HG02973 (cell line): ENCODE measurements around the gene ALOX5AP.
A peak's percentile ranks its signal among the peaks of the same experiment; 100 is the strongest.

ENCODE experiments used
- ATAC-seq: cut with Tn5 transposase; IDR thresholded peaks from one replicate; pipeline ENCODE4 v1.9.1; 2021; ENCODE audit warnings: moderate library complexity; ENCODE audit not compliant: unreplicated experiment

The ALOX5AP gene

DNA sequence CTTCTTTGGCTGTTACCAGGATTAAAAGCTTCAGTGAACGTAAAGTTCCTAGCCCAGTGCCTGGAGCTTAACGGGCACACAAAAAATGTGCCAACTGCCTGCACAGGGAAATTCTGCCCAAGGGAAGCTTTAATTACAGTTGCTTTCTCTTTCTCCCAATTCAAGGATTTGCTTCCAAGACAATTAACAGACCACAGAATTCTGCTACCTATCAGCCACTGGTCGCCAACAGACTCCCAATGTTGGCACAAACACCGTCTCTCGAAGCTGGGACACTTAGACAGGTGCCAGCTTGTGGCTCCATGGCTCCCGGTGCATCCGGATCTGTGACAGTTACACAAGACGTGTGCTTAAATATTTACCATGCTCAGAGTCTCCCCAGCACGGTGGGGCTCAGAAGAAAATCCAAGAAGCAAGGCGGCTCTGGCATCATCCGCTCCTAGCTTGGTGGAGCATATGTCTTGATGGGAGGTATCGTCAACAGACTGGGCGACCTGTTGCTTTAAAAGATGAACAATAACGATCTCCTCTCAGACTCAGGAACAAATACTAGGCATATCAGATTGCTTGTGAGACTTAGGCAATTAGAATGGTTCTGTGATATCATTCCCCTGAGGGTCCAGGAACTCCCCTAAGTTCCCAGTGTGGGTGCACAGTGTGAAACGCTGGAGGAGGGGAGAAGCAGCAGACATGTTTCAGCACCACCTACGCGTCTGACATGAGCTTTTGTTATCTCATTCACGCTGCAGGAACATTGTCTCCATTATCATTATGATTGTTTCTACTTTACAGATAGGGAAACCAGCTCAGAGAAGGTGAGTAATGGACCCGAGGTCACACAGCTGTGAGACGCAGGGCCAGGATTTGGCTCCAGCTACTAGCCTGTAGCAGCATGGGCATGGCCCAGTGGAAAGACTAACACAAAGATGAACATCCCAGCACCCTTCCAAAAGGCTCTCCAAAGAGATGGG lies 61.6 kb downstream of the ALOX5AP start:
- no peak for ATAC-seq

DNA sequence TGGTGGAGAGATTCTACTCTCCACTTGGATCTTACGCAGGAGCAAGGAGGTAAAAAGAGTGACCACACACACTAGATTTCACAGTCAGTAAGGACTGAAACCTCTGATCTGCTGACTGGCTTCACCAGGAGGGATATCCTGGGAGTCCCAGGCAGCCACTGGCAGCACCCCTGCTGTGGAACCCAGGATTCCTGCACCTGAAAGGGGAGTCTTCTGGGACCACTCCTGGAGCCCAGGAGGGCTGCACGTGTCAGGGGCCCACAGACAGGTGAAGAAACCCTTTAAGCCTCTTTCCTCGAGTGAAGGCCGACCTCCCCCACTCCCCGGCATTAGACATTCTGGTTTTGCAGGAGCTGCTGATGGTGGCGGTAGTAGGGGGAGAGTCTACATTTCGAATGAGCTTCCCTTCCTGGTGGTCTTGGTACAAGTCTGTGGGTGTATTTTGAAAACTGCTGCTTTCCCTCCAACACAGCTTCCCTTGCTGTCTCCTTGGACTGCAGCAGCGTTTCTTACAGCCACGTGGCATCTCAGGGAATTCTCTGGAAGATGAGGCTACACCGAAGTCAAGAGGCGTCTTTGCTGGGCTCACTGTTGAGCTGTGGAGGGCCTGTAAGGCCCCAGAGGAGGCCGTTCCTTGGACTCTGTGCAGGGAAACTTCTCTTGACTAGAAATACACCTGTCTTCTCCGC lies 62.6 kb downstream of the ALOX5AP start:
- no peak for ATAC-seq

DNA sequence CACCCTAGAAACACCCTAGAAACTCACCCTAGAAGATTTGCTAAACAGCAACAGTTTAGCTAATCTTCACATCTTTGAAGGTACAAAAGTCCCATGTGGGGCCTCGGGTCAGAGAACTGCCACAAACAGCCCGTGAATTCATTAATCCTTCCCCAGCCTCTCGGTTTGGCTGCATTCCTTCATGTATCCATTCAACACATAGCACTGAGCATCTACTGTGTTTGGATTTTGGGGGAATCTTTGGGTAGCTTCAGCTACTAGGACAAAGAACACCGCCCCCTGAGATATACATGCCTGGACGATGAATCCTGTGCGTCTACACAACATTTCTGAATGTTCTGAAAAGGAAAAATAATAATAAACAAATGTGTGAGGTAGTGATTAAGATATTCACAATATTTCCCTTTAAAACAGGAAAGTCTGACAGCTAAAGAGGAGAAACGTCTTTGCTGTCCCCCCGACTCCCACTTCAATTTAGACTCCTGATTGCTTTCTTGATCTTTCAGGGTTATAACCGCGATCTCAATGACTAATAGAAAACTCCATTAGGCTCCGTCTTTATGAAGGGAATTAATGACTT lies 63.5 kb downstream of the ALOX5AP start:
- no peak for ATAC-seq

DNA sequence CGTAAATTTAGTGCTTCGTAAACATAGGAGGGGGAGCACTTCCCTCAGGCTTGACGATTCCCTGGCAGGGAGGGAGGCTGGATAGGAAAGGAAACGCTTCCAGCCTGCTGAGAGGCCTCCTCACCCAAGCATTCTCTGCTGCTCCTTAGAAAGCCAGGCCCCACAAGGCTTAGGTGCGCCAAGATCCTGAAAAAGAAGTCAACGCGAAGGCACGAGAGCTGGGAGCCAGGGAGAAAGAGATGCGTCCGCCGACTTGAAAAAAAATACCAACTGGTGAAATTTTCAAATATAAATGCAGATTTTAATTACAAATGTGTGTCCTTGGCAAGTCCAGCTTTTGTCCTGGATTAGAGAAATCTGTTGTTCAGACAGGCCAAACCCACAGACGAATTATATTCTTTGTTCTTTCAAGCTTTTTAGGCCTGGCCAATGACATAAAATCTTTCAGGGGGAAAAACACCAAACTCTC lies 64.0 kb downstream of the ALOX5AP start:
- ATAC-seq, result no peak

DNA sequence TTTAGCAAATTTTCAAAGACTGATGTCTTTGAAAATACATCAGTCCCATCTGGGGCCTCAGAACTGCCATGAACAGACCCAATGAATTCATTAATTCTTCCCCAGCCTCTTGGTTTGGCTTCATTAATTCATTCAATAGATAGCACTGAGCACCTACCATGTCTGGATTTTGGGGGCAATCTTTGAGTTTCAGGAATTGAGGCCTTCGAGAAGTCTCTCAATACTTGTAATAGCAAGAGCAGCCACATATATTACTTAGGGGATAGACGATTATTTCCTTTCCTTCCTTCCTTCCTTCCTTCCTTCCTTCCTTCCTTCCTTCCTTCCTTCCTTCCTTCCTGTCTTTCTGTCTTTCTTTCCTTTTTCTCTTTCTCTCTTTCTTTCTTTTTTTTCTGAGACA lies 64.8 kb downstream of the ALOX5AP start:
- no peak for ATAC-seq

DNA sequence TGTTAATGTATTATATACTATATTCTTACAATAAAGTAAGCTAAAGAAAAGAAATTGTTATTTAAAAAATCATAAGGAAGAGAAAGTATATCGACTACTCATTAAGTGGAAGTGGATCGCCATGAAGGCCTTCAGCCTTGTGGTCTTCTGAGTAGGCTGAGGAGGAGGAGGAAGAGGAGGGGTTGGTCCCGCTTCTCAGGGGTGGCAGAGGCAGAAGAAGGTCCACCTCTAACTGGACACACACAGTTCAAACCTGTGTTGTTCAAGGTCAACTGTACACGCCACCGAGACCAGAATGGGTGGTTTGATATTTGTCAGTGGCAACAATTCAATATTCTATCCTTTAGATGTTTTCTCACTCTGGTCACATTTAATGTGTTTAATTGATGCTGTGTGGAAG lies 67.2 kb downstream of the ALOX5AP start:
- ATAC-seq, result no peak

DNA sequence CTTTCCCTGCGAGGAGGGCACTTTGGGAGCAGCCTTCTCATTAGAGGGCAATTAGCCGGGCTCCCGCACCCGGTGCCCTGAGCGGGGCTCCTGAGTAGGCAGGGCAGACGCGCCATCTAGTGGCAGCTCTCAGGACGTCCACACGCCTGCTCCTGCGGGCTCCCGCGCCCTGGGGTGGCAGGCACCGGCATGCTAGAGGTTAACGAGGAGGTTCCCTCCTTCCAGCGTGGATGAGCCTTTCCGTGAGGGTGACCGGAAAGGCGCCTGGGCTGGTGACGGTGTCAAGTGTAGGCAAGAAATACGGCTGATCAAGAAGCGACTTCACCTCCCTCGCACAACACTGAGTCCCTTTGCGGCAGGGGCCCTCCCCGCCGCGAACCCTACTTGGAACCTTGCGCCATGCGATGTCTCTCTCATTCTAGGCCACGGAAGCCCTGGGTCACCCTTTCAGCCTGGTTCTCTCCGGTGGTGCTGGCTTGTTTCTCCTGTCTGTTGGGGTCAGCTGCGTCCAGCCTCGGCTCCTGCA lies 67.7 kb downstream of the ALOX5AP start:
- peak; percentile 92 for ATAC-seq

DNA sequence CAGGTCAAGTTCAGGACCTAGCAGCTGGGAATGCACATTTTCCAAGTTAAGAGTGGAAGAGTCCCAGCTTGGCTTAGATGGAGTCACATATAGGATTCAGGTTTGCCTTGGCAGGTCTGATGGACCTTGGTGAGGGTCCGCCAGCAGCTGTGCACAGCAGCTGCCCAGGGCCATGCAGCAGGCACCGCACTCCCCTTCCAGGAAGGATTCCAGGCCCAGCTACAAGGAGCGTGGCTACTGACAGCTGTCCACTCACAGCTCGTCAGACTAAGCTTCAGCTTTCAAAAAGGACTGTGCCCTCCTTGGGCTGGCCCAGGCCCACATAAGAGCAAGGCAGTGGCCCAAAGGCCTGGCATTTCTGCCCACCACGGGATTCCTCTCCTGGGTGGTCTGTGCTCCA lies 68.4 kb downstream of the ALOX5AP start:
- ATAC-seq, result no peak

DNA sequence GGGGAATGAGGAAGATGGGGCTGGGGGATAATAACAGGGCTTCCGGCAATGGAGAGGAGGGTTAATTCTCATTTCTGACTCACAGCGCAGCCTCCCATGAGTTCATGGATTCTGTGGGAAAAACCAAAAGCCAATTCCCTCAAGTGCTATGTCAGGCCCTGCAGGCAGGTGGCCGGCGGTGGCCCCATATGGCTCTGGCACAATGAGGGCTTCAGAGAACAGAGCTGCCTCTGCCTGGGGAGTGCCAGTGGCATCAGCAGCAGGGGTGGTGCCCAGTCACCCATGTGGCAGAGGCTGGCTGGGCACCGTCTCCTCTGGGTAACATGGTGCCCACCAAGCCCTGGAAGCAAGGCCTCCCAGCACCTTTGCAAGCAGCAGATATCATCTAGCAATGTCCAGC lies 69.1 kb downstream of the ALOX5AP start:
- ATAC-seq, result no peak

DNA sequence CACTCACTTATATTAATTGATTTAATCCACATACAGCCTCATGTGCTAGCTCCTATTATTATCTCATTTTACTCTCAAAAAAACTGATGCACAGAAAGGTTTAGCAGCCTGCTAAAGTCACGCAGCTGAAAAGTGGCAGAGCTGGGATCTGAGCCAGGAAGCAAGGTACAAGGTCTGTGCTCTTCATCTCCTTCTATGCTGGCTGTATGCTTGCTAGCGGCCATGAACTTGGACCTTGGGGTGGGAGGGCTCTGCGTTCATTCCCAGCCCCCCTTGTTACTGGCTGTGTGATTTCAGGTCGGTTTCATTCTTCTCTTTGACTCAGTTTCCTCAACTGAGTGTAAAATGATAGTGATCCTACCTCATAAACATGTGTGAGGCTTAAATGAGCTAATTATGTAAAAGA lies 69.8 kb downstream of the ALOX5AP start:
- ATAC-seq, result no peak

DNA sequence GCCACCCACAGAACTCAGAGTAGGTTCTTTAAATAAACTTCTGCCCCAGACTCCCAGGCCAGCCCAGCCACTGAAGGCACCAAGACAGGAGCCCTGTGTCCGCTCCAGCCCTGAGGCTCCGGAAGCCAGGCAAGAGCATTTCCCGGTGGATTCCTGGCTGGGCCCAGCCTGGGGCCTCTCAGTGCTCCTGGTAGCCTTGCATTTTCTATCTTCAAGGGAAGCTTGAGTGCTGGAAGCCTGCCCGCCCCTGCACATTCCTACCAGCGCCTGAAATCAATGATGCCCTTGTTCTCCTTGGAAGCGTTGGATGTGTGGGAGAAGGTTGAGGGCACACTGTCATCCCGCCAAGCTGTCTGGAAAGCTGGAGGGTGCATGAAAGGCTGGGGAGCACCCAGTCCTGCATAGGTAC lies 70.3 kb downstream of the ALOX5AP start:
- no peak for ATAC-seq

DNA sequence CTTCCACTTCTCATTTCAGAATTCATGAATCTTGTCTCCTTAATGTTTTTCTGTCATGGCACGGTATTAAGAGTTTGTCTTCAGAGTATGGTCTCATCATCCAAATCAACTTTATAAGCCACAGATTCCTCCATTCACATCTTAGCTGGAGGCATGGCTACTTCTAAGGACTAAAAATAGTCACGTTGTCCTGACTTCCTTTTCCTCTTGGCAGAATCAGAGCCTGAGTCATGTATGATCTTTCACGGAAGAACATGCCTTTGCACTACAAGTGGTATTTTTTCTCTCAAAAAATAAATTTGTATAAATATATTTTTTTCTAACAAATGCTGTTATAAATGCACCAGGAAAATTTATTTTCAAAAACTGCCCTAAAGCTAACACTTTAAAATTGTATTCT lies 71.4 kb downstream of the ALOX5AP start:
- ATAC-seq, result no peak

DNA sequence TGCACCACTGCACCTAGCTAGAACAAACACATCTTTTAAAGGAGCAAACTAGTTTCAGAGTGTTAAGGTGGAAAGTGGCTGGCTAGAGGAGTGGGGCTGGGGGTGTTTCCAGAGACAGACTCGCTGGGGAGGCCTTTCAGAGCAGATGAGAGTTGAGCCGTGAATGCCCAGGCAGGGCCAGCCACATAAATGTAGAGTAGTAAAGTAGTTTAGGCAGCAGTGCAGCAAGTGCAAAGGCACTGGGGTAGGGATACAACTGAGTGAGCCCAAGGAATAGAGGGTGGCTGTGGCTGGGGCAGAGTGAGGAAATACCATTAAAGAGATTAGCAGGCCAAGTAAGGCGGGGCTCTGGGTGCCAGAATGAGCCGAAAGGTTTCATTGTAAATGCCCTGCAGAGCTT lies 72.0 kb downstream of the ALOX5AP start:
- ATAC-seq, result no peak

DNA sequence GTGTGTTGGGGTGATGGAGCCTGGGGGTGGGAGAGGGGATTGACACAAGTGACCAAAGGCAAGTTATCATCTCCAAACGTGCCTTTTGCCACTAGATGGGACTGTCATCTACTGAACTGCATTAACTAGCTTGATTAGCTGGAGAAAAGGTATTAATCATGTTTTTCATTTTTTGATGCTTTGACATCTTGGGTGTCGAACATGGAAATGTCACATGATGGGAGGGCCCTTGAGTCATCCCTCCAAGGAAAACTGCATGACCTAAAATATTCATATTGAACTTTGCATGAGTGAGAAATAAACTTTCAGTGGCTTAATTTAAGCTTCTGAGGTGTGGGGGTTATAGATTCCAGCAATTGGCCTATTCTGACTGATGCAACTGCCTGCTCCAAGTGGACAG lies 73.3 kb downstream of the ALOX5AP start:
- ATAC-seq, result no peak

DNA sequence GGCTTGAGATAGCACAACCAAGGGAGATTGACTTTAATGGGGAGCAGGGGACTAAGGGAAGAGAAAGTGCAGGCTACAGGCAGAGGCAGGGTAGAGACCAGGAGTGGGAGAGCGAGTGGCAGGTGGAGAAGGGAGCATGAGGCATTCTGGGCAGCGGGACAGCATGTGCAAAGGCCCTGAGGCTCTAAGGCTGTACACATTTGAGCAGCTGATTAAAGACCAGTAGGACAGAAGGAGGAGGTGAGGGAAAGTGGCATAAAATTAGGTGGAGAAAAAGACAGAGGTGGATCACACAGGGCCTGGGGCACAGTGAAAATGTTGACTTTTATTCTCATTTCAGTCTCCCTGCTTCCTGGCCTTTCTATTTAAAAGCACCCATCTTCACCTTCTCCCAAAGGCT lies 74.4 kb downstream of the ALOX5AP start:
- no peak for ATAC-seq

DNA sequence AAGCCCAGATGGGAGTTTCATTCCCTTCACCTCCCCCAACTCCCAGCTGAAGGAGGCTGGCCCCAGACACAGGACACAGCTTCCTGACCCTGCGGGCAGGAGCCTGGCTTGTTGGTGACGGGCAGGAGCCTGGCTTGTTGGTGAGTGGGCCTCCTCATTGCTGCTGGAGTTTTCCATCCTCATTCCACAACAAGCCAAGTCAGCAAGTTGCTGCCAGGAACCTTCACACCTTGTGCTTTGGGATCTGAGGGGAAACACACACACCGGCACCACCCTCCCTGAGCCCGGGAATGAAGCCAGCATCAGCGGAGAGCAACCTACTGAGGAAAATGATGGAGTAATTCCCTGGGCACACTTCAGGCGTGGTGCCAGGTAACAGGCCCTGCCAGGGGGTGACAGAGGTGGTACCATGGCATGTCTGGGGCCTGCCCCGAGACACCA lies 74.9 kb downstream of the ALOX5AP start:
- ATAC-seq, result no peak

DNA sequence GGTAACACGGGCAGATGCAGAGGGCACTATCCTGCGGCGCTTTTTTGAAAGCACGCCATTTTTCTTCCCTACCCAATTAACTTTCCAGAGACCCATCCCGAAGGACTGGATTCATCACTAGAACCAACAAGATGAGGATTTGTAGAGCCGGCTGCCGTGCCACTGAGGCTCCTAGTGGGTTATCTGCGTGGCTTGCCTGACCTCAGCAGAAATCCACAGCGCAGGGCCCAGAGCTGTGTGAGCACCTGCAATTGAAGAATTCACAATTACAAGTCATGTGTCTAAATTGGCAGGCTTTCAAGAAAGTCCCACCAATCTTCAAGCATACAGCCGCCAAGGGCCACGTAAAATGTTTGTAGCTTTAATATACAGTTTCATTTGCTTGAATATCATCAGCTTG lies 75.5 kb downstream of the ALOX5AP start:
- no peak for ATAC-seq
